HepG2 (cell line): ENCODE results near the gene UBE2O. TPM values are rescaled to one million over a fixed set of nuclear protein-coding genes. Genes with fewer than 3 reads are reported as not detected.

Experiments used
- ASH2L ChIP-seq: fragments of 300-600, 200-600 bp; sonication (generic); IDR thresholded peaks from 2 replicates; pipeline ENCODE4 v1.7.0; 2017; ENCODE audit warnings: low read depth, mild to moderate bottlenecking, moderate library complexity, mixed read lengths, low read length; ENCODE audit not compliant: insufficient read length
- ATF6 ChIP-seq: sonication (generic); formaldehyde crosslinking; conservative IDR thresholded peaks from 2 replicates; pipeline ENCODE4 v1.4.0; 2020; ENCODE audit warnings: missing genetic modification reagents
- BATF2 ChIP-seq: sonication (generic); formaldehyde crosslinking; IDR thresholded peaks from 2 replicates; pipeline ENCODE4 v1.8.0; 2022; ENCODE audit warnings: mild to moderate bottlenecking, missing genetic modification reagents, moderate library complexity
- CBX1 ChIP-seq: IDR thresholded peaks from one replicate; pipeline ENCODE4 v1.6.1; 2016; ENCODE audit warnings: antibody characterized with exemption, low read depth
- DR1 ChIP-seq: sonication (generic); formaldehyde crosslinking; IDR thresholded peaks from 2 replicates; pipeline ENCODE4 v1.8.0; 2021; ENCODE audit warnings: mild to moderate bottlenecking, missing genetic modification reagents, inconsistent platforms
- IKZF5 ChIP-seq: IDR thresholded peaks from 2 replicates; pipeline ENCODE4 v1.6.1; 2018; ENCODE audit warnings: missing genetic modification reagents, mild to moderate bottlenecking, missing compliant biosample characterization
- JUND ChIP-seq: sonication (generic); formaldehyde crosslinking; IDR thresholded peaks from 2 replicates; pipeline ENCODE4 v1.8.0; 2022; ENCODE audit warnings: mild to moderate bottlenecking, missing genetic modification reagents
- KDM2A ChIP-seq: sonication (generic); formaldehyde crosslinking; IDR thresholded peaks from 2 replicates; pipeline ENCODE4 v1.4.0; 2020; ENCODE audit warnings: low read depth, missing genetic modification reagents, borderline replicate concordance
- MAFG ChIP-seq: sonication (generic); formaldehyde crosslinking; IDR thresholded peaks from 2 replicates; pipeline ENCODE4 v1.5.1; 2020; ENCODE audit warnings: mild to moderate bottlenecking, missing genetic modification reagents
- NKX3-1 ChIP-seq: sonication (generic); formaldehyde crosslinking; IDR thresholded peaks from 2 replicates; pipeline ENCODE4 v1.5.0; 2020; ENCODE audit warnings: missing genetic modification reagents
- NR3C1 ChIP-seq: sonication (generic); formaldehyde crosslinking; IDR thresholded peaks from 2 replicates; pipeline ENCODE4 v1.4.0; 2020; ENCODE audit warnings: missing genetic modification reagents
- PRDM4 ChIP-seq: sonication (generic); formaldehyde crosslinking; IDR thresholded peaks from 2 replicates; pipeline ENCODE4 v1.9.0; 2021; ENCODE audit warnings: missing genetic modification reagents, borderline replicate concordance
- SRSF4 ChIP-seq: fragments of 200-400 bp; formaldehyde crosslinking; IDR thresholded peaks from one replicate; pipeline ENCODE4 v1.6.1; 2018; ENCODE audit warnings: mild to moderate bottlenecking, low read depth, low read length, moderate library complexity; ENCODE audit not compliant: poor library complexity, severe bottlenecking
- SRY ChIP-seq: sonication (generic); formaldehyde crosslinking; IDR thresholded peaks from 2 replicates; pipeline ENCODE4 v1.8.0; 2022; ENCODE audit warnings: mild to moderate bottlenecking, missing genetic modification reagents
- TFDP1 ChIP-seq: IDR thresholded peaks from 2 replicates; pipeline ENCODE4 v1.6.1; 2016; ENCODE audit warnings: missing compliant biosample characterization, missing genetic modification reagents, borderline replicate concordance
- YEATS4 ChIP-seq: sonication (generic); formaldehyde crosslinking; IDR thresholded peaks from 2 replicates; pipeline ENCODE4 v1.4.0; 2020; ENCODE audit warnings: missing genetic modification reagents, borderline replicate concordance
- ZFY ChIP-seq: sonication (generic); formaldehyde crosslinking; IDR thresholded peaks from 2 replicates; pipeline ENCODE4 v1.4.0; 2020; ENCODE audit warnings: missing genetic modification reagents
- ZNF513 ChIP-seq: sonication (generic); formaldehyde crosslinking; conservative IDR thresholded peaks from 2 replicates; pipeline ENCODE4 v1.5.0; 2020; ENCODE audit warnings: missing genetic modification reagents
- ZNF569 ChIP-seq: sonication (generic); formaldehyde crosslinking; IDR thresholded peaks from 2 replicates; pipeline ENCODE4 v1.5.0; 2020; ENCODE audit warnings: mild to moderate bottlenecking, missing genetic modification reagents, moderate library complexity, borderline replicate concordance
- polyA plus RNA-seq, 8 experiments: library from polyadenylated mRNA; depleted of rRNA in 3 of 8; stranded (reverse) in 7 of 8; unstranded in 1 of 8; fragments of >200 nt; fragmentation: Illumina TruSeq in 4 of 8; extraction: Trizol in 4 of 8; gene quantifications; 2 replicates each; pipeline versions ENCODE4 v1.2.1 to v1.2.3, GENCODE V29; 2011 to 2016; ENCODE audit warnings: low read depth in 4 of 8, missing spikeins in 1 of 8, mixed read lengths in 1 of 8; ENCODE audit not compliant: insufficient read depth in 1 of 8
- total RNA-seq, 5 experiments: library from RNA; depleted of rRNA; stranded (reverse); fragments of >200 nt; fragmentation: Illumina TruSeq; extraction: Trizol; gene quantifications; 2 replicates each; pipeline ENCODE4 v1.2.3, GENCODE V29; 2016; ENCODE audit warnings: low read depth in 1 of 5

UBE2O gene
- total and polyA plus RNA-seq, 2 of the 13 experiments (the other 11 are each of a cell fraction or from before 2014, with no cell fraction given), result 21.5 to 23.5 TPM

- TF ChIP-seq NKX3-1 (CRISPR knock-in tag), result no peak
- TF ChIP-seq IKZF5, result peak; percentile 54
- no peak for TF ChIP-seq CBX1
- TF ChIP-seq KDM2A (CRISPR knock-in tag), result peak; percentile 72
- no peak for TF ChIP-seq ATF6 (CRISPR knock-in tag)
- no peak for TF ChIP-seq ASH2L
- no peak for TF ChIP-seq JUND (CRISPR knock-in tag)
- peak; percentile 75 for TF ChIP-seq ZFY (CRISPR knock-in tag)
- no peak for TF ChIP-seq NR3C1 (CRISPR knock-in tag)
- TF ChIP-seq PRDM4 (CRISPR knock-in tag), result no peak
- TF ChIP-seq MAFG, result no peak
- TF ChIP-seq DR1 (CRISPR knock-in tag), result peak; percentile 54; the same call in 1 of the 2 replicates
- no peak for TF ChIP-seq ZNF569 (CRISPR knock-in tag)
- TF ChIP-seq BATF2 (CRISPR knock-in tag), result no peak
- TF ChIP-seq TFDP1 (CRISPR knock-in tag), result peak; percentile 74; the same call in 1 of the 2 replicates
- peak; percentile 85 for TF ChIP-seq SRY
- TF ChIP-seq SRSF4, result no peak
- TF ChIP-seq ZNF513 (CRISPR knock-in tag), result no peak
- TF ChIP-seq YEATS4 (CRISPR knock-in tag), result peak; percentile 41; the same call in 1 of the 2 replicates
These were observed 45.3 kb upstream of the UBE2O start (continued) for GRCh38 chr17:76497979-76498875.
